ENCODE results near the gene COL21A1.

DNA sequence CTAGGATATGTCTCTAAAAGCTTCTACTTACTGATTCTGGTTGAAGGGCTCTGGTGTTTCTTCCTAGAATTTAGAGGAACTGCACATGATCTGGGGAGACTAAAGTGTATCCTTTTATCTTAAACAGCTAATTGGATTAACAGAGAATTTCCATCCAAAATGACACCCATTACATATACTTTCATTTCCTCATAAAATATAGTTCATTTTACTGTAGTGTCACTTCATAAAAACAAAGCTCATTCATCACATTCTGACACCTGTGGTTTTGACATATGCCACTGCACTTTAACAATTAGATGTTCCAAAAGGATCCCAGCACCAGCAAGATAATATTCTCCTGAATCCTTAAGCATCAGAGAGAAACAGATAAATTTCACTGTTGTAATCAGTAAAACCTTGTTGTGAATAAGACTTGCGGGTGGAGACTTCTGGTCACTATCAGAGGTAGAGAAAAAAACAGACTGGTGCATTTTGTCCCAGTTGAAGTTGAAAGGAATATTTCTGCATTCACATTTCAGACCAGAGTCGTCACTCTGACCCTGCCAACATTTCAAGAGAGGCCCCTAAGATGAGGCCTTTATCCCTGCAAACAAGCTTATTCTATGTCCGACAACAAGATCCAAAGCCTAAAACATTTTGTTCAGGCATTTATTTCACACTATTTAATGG is 196.7 kb downstream of the COL21A1 start:
- TF ChIP-seq CTCF (IDR thresholded peaks at IDR 0.05; ENCODE audit: insufficient read depth, low read depth, low read length) (no peak), EZH2 (IDR thresholded peaks at IDR 0.05; ENCODE audit: insufficient read depth, low read length) (no peak)
